Astrocyte (in vitro differentiated cells and primary cell): ENCODE results near the gene PSKH1. TPM values are rescaled to one million over a fixed set of nuclear protein-coding genes. Genes with fewer than 3 reads are reported as not detected.
A peak's percentile ranks its signal among the peaks of the same experiment; 100 is the strongest.

Experiments used
- DNase-seq: peaks from one replicate; pipeline ENCODE4 v3.0.0-alpha.2; 2010; ENCODE audit warnings: low read depth
- FAIRE-seq: peaks from 2 replicates; lab custom pipeline; 2011; peaks lifted over from hg19 to GRCh38; lab: Jason Lieb, UNC
- H2AFZ ChIP-seq: 2 replicates; pipeline ENCODE4 v1.6.0; 2012; ENCODE audit warnings: low read depth, low read length, inconsistent platforms
- H3K27ac ChIP-seq: 2 replicates; pipeline ENCODE4 v1.5.1; 2011; ENCODE audit warnings: low read depth, low read length, inconsistent platforms
- H3K27me3 ChIP-seq: 2 replicates; pipeline ENCODE4 v1.6.0; 2011; ENCODE audit warnings: low read length, inconsistent platforms; ENCODE audit not compliant: insufficient read depth
- H3K36me3 ChIP-seq: 2 replicates; pipeline ENCODE4 v1.5.1; 2011; ENCODE audit warnings: low read length, inconsistent platforms; ENCODE audit not compliant: insufficient read depth
- H3K4me1 ChIP-seq: 2 replicates; pipeline ENCODE4 v1.5.1; 2011; ENCODE audit warnings: low read length, inconsistent platforms; ENCODE audit not compliant: insufficient read depth
- H3K4me2 ChIP-seq: 2 replicates; pipeline ENCODE4 v1.6.0; 2012; ENCODE audit warnings: low read length, inconsistent platforms
- H3K4me3 ChIP-seq: 2 replicates; pipeline ENCODE4 v1.5.1; 2011; ENCODE audit warnings: low read depth, mild to moderate bottlenecking, low read length, inconsistent platforms; ENCODE audit not compliant: insufficient read depth
- H3K79me2 ChIP-seq: 2 replicates; pipeline ENCODE4 v1.6.0; 2012; ENCODE audit warnings: mild to moderate bottlenecking, low read length, inconsistent platforms; ENCODE audit not compliant: insufficient read depth
- H3K9ac ChIP-seq: 2 replicates; pipeline ENCODE4 v1.6.0; 2012; ENCODE audit warnings: mild to moderate bottlenecking, low read length, inconsistent platforms
- H3K9me3 ChIP-seq: 2 replicates; pipeline ENCODE4 v1.5.1; 2012; ENCODE audit warnings: low read depth, mild to moderate bottlenecking, low read length, inconsistent platforms; ENCODE audit not compliant: insufficient read depth
- H4K20me1 ChIP-seq: 2 replicates; pipeline ENCODE4 v1.6.0; 2012; ENCODE audit warnings: low read length, inconsistent platforms; ENCODE audit not compliant: insufficient read depth
- H3K27ac Mint-ChIP-seq: one replicate; pipeline ENCODE4 v1.8.0; 2021; ENCODE audit warnings: mild to moderate bottlenecking, mixed read lengths; ENCODE audit not compliant: unreplicated experiment
- H3K27me3 Mint-ChIP-seq: one replicate; pipeline ENCODE4 v1.8.0; 2021; ENCODE audit warnings: low read depth, mixed read lengths; ENCODE audit not compliant: unreplicated experiment
- H3K36me3 Mint-ChIP-seq: one replicate; pipeline ENCODE4 v1.8.0; 2021; ENCODE audit warnings: low read depth, mixed read lengths; ENCODE audit not compliant: unreplicated experiment
- H3K4me1 Mint-ChIP-seq: one replicate; pipeline ENCODE4 v1.8.0; 2021; ENCODE audit warnings: low read depth, mixed read lengths; ENCODE audit not compliant: unreplicated experiment
- H3K4me3 Mint-ChIP-seq: one replicate; pipeline ENCODE4 v1.8.0; 2021; ENCODE audit warnings: mild to moderate bottlenecking, moderate library complexity, mixed read lengths; ENCODE audit not compliant: unreplicated experiment
- H3K9me3 Mint-ChIP-seq: one replicate; pipeline ENCODE4 v1.8.0; 2021; ENCODE audit warnings: mild to moderate bottlenecking, mixed read lengths; ENCODE audit not compliant: unreplicated experiment
- EZH2 ChIP-seq: IDR thresholded peaks from 2 replicates; pipeline ENCODE4 v1.6.1; 2012; ENCODE audit warnings: mild to moderate bottlenecking, low read length, inconsistent platforms; ENCODE audit not compliant: insufficient read depth
- total RNA-seq: library from RNA; stranded (reverse); gene quantifications from 2 replicates; pipeline ENCODE4 v1.2.1, GENCODE V29; 2021
- TF ChIP-seq, protein P1 (sequence below): IDR thresholded peaks from 2 replicates; pipeline ENCODE4 v1.5.1; 2011; ENCODE audit warnings: low read depth, mild to moderate bottlenecking, inconsistent platforms, low read length, moderate library complexity; ENCODE audit not compliant: insufficient read depth

Gene PSKH1
- total RNA-seq, 1 donor from 2014 or later = 27.3 TPM

DNA sequence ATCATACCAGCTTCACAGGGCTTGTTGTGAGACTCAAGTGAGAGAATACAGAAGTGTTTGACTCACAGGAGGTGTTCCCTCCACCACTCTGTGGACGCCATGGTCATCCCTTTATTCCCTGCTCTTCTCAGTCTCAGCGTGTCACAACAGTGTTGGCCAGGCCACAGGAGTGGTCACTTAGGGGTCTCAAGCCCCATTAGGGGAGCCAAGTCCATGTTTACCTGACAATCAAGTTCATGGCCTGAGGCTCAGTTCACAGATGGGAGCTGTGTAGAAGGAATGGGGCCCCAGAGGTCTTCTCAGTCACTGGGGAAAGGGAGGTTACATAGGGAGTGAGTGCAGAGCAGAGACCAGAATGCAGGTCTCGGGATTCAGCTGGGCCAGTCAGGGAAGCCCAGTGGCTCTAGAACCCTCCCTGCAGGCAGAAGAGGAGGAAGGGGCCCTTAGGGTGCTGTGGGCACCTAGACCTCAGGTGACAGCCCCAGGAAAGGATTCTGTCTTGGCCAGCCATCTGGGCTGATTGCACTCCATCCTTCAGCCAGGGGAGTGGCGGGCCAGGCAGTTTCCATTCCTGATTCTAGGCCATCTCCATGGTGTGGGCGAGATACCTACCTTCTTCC is 36.0 kb upstream of the PSKH1 start:
- H3K9me3 Mint-ChIP-seq = no peaks in the 10 kb centered on the region
- peaks cover 38% of the 10 kb centered on the region for H3K4me1 Mint-ChIP-seq
- FAIRE-seq (no peak), DNase-seq (no peak)
- H3K4me2 ChIP-seq = peak overlapping the region; percentile 71
- TF ChIP-seq, protein P1, sequence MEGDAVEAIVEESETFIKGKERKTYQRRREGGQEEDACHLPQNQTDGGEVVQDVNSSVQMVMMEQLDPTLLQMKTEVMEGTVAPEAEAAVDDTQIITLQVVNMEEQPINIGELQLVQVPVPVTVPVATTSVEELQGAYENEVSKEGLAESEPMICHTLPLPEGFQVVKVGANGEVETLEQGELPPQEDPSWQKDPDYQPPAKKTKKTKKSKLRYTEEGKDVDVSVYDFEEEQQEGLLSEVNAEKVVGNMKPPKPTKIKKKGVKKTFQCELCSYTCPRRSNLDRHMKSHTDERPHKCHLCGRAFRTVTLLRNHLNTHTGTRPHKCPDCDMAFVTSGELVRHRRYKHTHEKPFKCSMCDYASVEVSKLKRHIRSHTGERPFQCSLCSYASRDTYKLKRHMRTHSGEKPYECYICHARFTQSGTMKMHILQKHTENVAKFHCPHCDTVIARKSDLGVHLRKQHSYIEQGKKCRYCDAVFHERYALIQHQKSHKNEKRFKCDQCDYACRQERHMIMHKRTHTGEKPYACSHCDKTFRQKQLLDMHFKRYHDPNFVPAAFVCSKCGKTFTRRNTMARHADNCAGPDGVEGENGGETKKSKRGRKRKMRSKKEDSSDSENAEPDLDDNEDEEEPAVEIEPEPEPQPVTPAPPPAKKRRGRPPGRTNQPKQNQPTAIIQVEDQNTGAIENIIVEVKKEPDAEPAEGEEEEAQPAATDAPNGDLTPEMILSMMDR = no peak
- no peak for TF ChIP-seq EZH2
- H3K36me3 ChIP-seq = no peaks in the 10 kb centered on the region
- peak overlapping the region; percentile 98 for H3K27ac ChIP-seq
- no peaks in the 10 kb centered on the region for H3K27me3 ChIP-seq
- no peak overlapping the region for H2AFZ ChIP-seq
- H3K4me3 Mint-ChIP-seq = no peak overlapping the region
- H4K20me1 ChIP-seq = peaks cover 90% of the 10 kb centered on the region
- no peak overlapping the region for H3K4me3 ChIP-seq
- no peaks in the 10 kb centered on the region for H3K27me3 Mint-ChIP-seq
- H3K79me2 ChIP-seq = peaks cover 99% of the 10 kb centered on the region
- no peaks in the 10 kb centered on the region for H3K9me3 ChIP-seq
- H3K27ac Mint-ChIP-seq = peak overlapping the region; percentile 96
- H3K4me1 ChIP-seq = peaks cover 40% of the 10 kb centered on the region
- H3K9ac ChIP-seq = peak overlapping the region; percentile 76
- H3K36me3 Mint-ChIP-seq = peaks cover 19% of the 10 kb centered on the region

DNA sequence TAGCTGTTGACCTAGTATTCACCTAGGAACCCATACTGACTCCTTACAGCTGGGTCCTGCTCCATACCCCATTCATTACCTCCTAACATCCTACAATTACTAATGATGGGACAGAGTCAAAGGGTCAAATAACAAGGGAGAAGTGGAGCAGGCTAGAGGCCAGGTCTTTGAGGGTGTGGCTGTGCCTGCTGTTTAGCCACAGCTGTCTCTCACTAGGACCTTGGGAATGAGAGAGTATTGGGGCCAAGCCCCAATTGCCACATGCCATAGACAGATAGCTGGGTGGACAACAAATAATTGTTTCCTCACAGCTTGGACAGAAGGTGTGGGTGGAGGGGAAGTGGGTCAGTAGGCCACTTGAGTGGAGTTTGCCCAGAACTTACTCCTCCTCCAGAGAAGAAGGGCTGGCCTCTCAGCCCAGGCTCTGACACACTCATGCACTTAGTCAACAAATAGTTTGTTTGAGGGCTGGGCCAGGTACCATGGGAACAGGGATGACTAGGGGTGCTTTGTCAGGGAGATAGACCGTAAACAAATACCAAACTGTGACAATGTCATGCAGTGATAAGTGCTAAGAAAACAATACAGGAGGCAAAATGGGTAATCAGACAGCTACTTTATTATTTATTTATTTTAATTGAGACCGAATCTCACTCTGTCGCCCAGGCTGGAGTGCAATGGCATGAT is 35.4 kb upstream of the PSKH1 start:
- Mint-ChIP-seq H3K27me3 (no peaks in the 10 kb centered on the region), H3K36me3 (peaks cover 19% of the 10 kb centered on the region), H3K4me3 (peak overlapping the region; percentile 9), H3K4me1 (peaks cover 44% of the 10 kb centered on the region), H3K27ac (peak overlapping the region; percentile 96), H3K9me3 (no peaks in the 10 kb centered on the region)
- H3K4me3 ChIP-seq = no peak overlapping the region
- peaks cover 47% of the 10 kb centered on the region for H3K4me1 ChIP-seq
- TF ChIP-seq, protein P1 = no peak
- TF ChIP-seq EZH2 = no peak
- peak overlapping the region; percentile 83 for H3K9ac ChIP-seq
- peaks cover 99% of the 10 kb centered on the region for H3K79me2 ChIP-seq
- DNase-seq (peak; percentile 88), FAIRE-seq (peak; percentile 70)
- H3K9me3 ChIP-seq = no peaks in the 10 kb centered on the region
- peaks cover 93% of the 10 kb centered on the region for H4K20me1 ChIP-seq
- H3K36me3 ChIP-seq = no peaks in the 10 kb centered on the region
- peak overlapping the region; percentile 71 for H3K4me2 ChIP-seq
- H2AFZ ChIP-seq = no peak overlapping the region
- peak overlapping the region; percentile 98 for H3K27ac ChIP-seq
- no peaks in the 10 kb centered on the region for H3K27me3 ChIP-seq

DNA sequence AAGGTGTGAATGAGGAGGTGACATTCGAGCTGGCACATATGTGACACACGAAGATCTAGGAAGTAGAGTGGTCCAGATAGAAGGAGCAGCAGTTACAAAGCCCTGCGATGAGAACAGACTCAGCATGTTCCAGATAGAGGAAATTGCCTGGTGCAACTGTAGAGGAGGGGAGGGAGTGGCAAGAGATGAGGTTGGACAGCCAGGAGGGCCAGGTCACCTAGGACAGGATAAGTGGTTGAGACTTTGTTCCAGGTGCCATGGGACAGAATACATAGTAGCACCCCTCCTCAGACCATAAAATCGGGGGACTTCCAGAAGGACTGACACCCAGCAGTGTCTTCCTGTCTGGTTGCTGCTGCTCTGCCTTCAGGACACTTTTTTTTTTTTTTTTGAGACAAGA is 34.6 kb upstream of the PSKH1 start:
- H3K27ac Mint-ChIP-seq = peak overlapping the region; percentile 96
- H3K4me3 Mint-ChIP-seq = no peak overlapping the region
- no peak for FAIRE-seq
- H2AFZ ChIP-seq = no peak overlapping the region
- H3K27ac ChIP-seq = peak overlapping the region; percentile 98
- TF ChIP-seq, protein P1 = no peak
- TF ChIP-seq EZH2 = no peak
- no peak overlapping the region for H3K4me3 ChIP-seq
- peak overlapping the region; percentile 83 for H3K9ac ChIP-seq
- peaks cover 51% of the 10 kb centered on the region for H3K4me1 Mint-ChIP-seq
- no peaks in the 10 kb centered on the region for H3K36me3 ChIP-seq
- peak overlapping the region; percentile 57 for H3K4me2 ChIP-seq
- H3K79me2 ChIP-seq = peaks cover 99% of the 10 kb centered on the region
- H3K36me3 Mint-ChIP-seq = peaks cover 24% of the 10 kb centered on the region
- H3K4me1 ChIP-seq = peaks cover 55% of the 10 kb centered on the region
- H3K9me3 Mint-ChIP-seq = no peaks in the 10 kb centered on the region
- no peak for DNase-seq
- H3K9me3 ChIP-seq = no peaks in the 10 kb centered on the region
- no peaks in the 10 kb centered on the region for H3K27me3 Mint-ChIP-seq
- H4K20me1 ChIP-seq = peaks cover 94% of the 10 kb centered on the region
- no peaks in the 10 kb centered on the region for H3K27me3 ChIP-seq
